Cardiac muscle cell (in vitro differentiated cells and primary cell): ENCODE results near the gene LYPD6. TPM values are rescaled to one million over a fixed set of nuclear protein-coding genes. Genes with fewer than 3 reads are reported as not detected.
A peak's percentile ranks its signal among the peaks of the same experiment; 100 is the strongest.

Experiments
- DNase-seq, 2 donors: peaks; one replicate each; pipeline versions ENCODE4 v3.0.0 to v3.0.0-alpha.2; 2010 to 2017; ENCODE audit warnings: low read depth in 1 of 2, low spot score in 1 of 2
- H3K27ac ChIP-seq: fragments of 200-600 bp; sonication (generic); 2 replicates; pipeline ENCODE4 v1.5.1; 2016
- H3K27me3 ChIP-seq: fragments of 200-600 bp; sonication (generic); 2 replicates; pipeline ENCODE4 v1.6.0; 2016; ENCODE audit warnings: control low read depth
- H3K36me3 ChIP-seq: fragments of 200-600 bp; sonication (generic); 2 replicates; pipeline ENCODE4 v1.5.1; 2016; ENCODE audit warnings: control low read depth
- H3K4me1 ChIP-seq: fragments of 200-600 bp; sonication (generic); 2 replicates; pipeline ENCODE4 v1.8.1; 2017; ENCODE audit warnings: low read depth, mild to moderate bottlenecking, mixed run types
- H3K4me3 ChIP-seq: fragments of 200-600 bp; sonication (generic); 2 replicates; pipeline ENCODE4 v1.5.1; 2016; ENCODE audit warnings: mild to moderate bottlenecking
- H3K9me3 ChIP-seq: fragments of 200-600 bp; sonication (generic); 2 replicates; pipeline ENCODE4 v1.5.1; 2017; ENCODE audit warnings: low read depth, mild to moderate bottlenecking, control low read depth
- CTCF ChIP-seq: IDR thresholded peaks from 2 replicates; pipeline ENCODE4 v1.5.1; 2012; ENCODE audit warnings: low read depth, mild to moderate bottlenecking, low read length
- polyA plus RNA-seq: library from polyadenylated mRNA; unstranded; fragments of >200 nt; fragmentation: Nextera tagmentation; extraction: Ambion mirVana; gene quantifications from 2 replicates; pipeline ENCODE4 v1.2.1, GENCODE V29; 2016
- total RNA-seq: library from RNA; depleted of rRNA; stranded (reverse); fragments of >200 nt; gene quantifications from 2 replicates; pipeline ENCODE4 v1.2.3, GENCODE V29; 2016

Gene LYPD6
- total and polyA plus RNA-seq, 2 experiments from 2014 or later: 5.8 to 7.6 TPM

GRCh38 chr2:149415086-149415485 lies 84.7 kb downstream of the LYPD6 start:
- Histone ChIP-seq H3K36me3 (no peaks in the 10 kb centered on the region), H3K4me3 (no peak overlapping the region), H3K9me3 (no peaks in the 10 kb centered on the region), H3K27ac (no peak overlapping the region), H3K27me3 (no peaks in the 10 kb centered on the region), H3K4me1 (peaks cover 12% of the 10 kb centered on the region)
- TF ChIP-seq CTCF: no peak
- DNase-seq: no peak

GRCh38 chr2:149418065-149418464 lies 87.7 kb downstream of the LYPD6 start:
- H3K27ac ChIP-seq: no peak overlapping the region
- H3K27me3 ChIP-seq: no peaks in the 10 kb centered on the region
- no peak overlapping the region for H3K4me3 ChIP-seq
- H3K36me3 ChIP-seq: no peaks in the 10 kb centered on the region
- DNase-seq: no peak
- TF ChIP-seq CTCF: no peak
- H3K9me3 ChIP-seq: no peaks in the 10 kb centered on the region
- peaks cover 15% of the 10 kb centered on the region for H3K4me1 ChIP-seq

GRCh38 chr2:149420053-149420963 lies 89.9 kb downstream of the LYPD6 start:
- peak overlapping the region; percentile 47 for H3K27ac ChIP-seq
- H3K27me3 ChIP-seq: no peaks in the 10 kb centered on the region
- no peaks in the 10 kb centered on the region for H3K36me3 ChIP-seq
- TF ChIP-seq CTCF: no peak
- no peaks in the 10 kb centered on the region for H3K9me3 ChIP-seq
- no peak overlapping the region for H3K4me3 ChIP-seq
- peak in 1 of 2 donors; percentile 28 for DNase-seq
- peaks cover 15% of the 10 kb centered on the region for H3K4me1 ChIP-seq

- H3K4me1 ChIP-seq: peaks cover 15% of the 10 kb centered on the region
- no peaks in the 10 kb centered on the region for H3K9me3 ChIP-seq
- H3K4me3 ChIP-seq: no peak overlapping the region
- H3K27me3 ChIP-seq: no peaks in the 10 kb centered on the region
- H3K27ac ChIP-seq: no peak overlapping the region
- DNase-seq: no peak
- no peak for TF ChIP-seq CTCF
- H3K36me3 ChIP-seq: no peaks in the 10 kb centered on the region
Observed at GRCh38 chr2:149421791-149422190, 91.4 kb downstream of the LYPD6 start.

GRCh38 chr2:149422337-149422990 lies 92.1 kb downstream of the LYPD6 start:
- no peaks in the 10 kb centered on the region for H3K9me3 ChIP-seq
- DNase-seq: peak in 1 of 2 donors; percentile 31
- no peak overlapping the region for H3K4me3 ChIP-seq
- TF ChIP-seq CTCF: no peak
- peaks cover 15% of the 10 kb centered on the region for H3K4me1 ChIP-seq
- no peaks in the 10 kb centered on the region for H3K27me3 ChIP-seq
- no peaks in the 10 kb centered on the region for H3K36me3 ChIP-seq
- no peak overlapping the region for H3K27ac ChIP-seq
